SIG-M5 (cell line): ENCODE results near the gene PSD2.

ENCODE experiments used
- DNase-seq: peaks from one replicate; lab custom pipeline; 2025; lab: John Stamatoyannopoulos, UW

The PSD2 gene

DNA sequence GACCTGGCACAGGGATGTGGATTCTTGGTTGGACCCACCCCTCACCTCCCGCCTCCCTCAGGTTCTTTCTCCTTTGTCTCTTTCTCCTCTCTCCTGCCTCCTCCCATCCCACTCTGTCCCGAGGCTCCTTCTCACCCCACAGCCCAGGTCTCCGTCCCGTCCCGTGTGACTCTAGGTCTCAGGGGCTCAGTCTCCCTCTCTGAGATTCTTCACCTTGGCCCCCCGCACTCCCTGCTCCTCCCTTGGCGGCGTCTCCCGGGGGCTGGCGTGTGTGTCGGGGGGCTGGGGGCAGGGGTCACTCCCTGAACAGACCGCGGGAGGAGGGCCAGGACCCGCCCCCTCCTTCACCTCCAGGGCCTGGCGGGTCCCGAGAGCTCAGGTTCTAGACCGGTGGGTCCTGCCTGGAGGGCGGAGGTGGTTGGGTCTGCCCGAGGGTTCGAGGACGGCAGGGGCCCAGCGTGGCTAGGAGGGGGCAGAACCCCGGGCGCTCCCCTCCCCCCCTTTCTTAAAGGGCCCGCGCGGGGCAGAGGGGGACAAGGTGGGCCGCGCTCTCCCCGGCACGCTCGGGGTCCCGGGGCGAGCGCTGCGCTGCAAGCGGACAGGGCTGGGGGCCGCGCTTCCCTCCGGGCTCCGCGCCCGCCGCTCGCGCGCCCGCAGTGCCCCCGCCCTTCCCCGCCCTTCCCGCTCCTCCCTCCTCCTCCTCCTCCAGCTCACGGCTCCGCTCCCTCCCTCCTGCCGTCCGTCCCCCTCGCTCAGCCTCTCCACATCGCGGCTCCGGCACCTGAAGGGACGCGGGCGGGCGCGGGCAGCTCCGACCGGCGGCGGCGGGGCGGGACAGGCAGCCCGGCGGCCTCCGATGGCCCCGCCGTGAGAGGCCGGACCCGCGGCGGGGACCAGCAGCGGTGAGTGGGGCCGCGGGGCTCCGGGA is at the start of gene PSD2:
TSS of gene PSD2 (plus strand) at position 735 of the 928 bp plus-strand sequence. CDS start 13,633 bp downstream, outside the sequence.
- no peak for DNase-seq

DNA sequence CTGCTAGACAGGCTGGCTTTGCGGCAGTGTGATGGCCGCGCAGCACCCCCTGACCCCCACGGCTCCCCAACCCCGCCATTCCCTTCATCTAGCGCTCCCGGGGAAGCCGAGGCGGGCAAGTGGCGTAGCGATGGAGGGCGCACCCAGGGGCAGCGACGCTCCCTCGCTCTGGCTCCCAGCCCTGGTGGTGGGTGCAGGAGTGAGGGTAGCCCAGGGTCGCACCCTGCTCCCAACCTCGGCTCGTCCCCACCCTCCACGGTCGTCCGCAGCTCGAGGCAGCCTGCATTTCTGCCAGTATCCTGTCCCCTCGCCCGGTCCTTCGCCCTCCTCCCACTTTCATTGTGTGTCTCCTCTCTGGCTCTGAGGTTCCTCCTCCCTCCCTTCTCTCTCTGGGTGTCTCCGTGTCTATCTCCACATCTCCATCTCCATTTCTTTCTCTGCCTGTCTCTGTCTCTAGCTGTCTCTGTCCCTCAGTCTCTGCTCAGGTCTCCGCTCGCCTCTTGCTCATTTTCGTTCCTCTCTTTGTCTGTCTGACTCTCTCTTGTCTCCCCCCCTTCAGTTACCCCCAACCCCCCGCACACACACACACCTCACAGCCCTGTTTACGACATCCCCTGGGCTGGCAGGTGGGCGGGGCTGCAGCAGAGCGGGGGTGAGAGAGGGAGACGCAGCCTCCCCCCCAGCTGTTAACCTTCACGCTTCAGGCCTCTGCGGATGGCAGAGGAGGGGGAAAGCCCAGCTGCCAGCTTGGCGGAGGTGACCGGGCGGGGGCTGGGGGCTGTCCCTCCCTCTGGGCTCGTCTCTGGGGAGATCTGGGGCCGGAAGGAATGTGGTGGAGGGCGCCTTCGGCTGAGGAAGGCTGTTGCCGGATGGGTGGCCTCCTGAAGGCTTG is 48.7 kb upstream of the PSD2 start:
- DNase-seq, result no peak

DNA sequence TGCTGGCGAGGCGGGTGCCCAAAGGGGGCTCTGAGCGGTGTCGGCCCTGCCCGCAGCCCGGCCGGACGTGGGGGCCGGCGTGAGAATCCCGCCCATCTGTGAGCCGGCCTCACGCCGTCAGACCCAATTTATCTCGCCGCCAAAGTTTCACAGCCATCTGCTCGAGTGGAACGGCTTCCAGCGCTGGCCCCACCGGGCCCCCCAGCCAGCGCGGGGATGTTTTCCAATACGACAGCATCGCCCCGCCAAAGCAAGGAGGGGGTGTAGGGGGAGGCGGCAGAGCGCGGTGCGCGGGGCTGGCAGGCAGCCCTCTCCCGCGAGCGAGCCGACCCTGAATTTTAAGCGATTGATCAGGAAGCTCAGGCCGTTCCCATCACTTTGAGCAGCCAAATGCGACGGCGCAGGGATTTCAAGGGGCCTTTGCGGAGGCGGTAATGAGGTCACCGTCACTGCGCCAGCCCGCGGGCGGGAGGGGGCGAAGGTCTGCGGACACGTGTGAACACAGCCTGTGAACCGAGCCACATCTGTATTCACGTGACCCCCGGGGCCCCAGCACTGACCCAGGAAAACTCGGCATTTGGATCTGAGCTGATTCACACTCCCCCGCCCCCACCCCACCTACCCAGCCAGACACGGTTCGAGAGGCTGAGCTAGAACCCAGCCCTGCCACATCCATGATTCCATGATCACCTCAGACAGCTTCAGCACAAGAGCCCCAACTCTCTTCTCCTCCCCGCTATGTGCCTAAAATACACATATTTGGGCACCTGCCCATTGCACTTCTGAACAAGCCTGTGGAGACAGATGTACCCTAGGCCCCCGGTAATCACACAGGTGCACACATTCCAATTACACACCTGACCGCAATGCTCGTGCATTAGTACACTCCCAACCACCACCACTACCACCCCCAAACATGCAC is 47.8 kb upstream of the PSD2 start:
- no peak for DNase-seq

- DNase-seq, result no peak
Measured at GRCh38 chr5:139748505-139748826, 47.1 kb upstream of the PSD2 start.

- DNase-seq, result no peak
Measured at GRCh38 chr5:139749242-139749641, 46.4 kb upstream of the PSD2 start.

DNA sequence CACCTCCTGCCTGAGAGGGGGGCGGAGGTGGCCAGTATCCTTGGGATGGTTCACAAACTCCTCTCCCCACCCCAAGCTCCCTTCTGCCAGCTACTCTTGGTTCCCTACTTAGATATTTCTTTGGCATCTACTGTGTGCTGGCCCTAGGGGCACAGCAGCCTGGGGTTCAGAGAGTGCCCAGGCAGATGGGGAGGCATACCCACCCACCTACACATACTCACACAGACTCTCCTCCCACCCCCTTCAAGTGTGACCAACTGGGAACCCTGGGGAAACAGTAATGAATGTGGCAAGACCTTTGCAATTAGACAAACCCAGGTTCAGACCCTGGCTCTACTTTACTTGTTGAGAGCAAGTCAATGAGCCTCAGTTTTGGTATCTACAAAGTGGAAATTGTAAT is 44.4 kb upstream of the PSD2 start:
- DNase-seq, result no peak

- DNase-seq, result no peak
Measured at GRCh38 chr5:139752506-139753473, 42.8 kb upstream of the PSD2 start.

- no peak for DNase-seq
Measured at GRCh38 chr5:139755892-139756671, 39.5 kb upstream of the PSD2 start.

DNA sequence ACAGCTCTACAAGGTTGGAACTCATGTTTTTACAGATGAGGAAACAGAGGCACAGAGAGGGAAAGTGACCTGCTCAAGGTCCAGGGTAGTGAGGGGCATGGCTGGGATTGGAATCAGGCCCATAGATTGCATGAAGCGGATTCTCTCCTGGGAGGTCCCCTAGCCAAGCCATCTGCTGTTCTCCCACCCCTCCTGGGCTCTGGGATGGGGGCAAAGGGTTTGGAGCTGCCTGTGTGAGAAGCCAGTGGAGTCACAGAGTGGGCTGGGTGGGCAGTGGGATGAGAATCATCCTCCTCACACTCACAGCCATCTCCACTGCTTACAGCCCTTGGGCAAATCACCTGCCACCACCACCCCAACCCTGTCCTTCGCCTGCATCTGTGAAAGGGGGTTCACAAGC is 38.6 kb upstream of the PSD2 start:
- DNase-seq, result no peak

DNA sequence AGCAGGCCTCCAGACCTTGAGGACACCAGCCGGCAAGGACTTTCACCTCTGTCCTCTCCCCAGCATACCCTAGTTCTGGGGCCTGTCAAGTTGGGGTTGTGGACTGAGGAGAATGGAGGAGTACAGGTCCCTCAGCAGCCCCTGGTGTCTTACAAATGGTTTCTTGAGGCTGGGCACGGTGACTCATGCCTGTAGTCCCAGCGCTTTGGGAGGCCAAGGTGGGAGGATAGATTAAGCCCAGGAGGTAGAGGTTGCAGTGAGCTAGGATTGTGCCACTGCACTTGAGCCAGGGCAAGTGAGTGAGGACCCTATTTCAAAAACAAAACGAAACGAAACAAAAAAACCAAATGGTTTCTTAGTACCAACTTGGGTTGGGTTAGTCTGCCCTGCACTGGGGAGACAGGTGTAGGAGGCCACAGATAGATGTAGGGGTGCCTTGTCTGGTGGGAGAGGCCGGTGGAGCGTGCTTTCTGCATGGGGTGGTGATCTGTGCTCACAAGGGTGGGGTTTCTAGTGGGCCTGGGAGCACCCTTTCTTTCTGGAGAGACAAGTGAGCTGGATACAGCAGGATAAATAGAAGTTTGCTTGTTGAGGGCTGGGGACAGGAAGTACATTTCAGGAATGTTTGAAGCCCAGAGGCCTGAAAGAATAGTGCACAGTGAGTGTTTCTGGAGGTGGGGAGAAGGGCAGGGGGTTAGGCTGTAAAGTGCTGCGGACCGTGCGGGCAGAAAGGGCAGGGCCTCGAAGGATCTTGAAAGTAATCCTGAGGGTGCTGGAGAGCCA is 37.7 kb upstream of the PSD2 start:
- no peak for DNase-seq

DNA sequence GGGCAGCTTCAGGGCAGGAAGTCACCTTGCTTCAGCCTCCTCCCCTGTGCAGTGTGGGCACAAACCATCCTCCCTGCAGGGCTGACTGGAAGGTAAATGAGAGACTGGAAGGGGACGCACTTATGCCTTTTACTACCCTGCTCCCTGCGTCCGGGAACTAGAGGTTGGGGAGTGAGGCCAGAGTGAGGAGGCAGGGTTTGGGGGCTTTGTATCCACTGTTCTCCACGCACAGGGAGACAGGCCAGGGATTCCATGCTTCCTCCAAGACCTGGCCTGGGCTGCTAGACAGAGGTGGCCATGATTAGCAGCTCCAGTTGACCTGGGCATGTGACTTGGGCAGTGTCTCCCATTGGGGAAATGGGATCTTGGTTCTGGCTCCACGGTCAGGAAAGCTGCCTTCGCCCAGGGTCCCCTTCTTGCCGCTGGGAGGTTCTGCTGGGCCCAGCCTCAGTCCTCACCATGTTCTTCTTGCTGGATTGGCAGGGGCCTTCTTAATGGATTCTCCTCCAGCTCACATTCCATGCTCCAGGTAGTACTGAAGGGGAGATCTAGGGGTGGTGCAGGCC is 37.0 kb upstream of the PSD2 start:
- DNase-seq, result no peak

DNA sequence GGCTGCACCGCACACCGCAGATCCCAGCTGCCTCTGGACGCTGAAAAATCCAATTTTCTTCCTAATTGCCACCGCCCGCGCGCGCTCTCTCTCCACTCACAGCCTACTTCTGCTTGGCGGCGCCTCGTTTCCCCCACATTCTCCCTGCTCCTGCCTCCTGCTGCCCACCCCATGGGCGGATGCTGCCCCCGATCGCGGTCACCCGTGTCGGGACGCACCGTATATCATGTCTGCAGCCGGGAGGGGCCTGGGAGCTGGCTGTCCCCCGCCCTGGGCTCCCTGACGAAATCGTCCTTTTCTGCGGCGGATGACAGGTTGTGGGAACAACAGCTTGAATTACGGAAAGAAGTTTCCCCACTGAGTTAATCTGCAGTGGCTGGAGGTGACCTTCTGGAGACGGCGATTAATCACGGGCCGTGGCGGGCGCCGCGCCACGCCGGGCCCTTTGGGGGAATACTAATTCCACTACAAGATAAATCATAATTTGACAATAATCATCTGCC is 36.3 kb upstream of the PSD2 start:
- DNase-seq, result no peak

DNA sequence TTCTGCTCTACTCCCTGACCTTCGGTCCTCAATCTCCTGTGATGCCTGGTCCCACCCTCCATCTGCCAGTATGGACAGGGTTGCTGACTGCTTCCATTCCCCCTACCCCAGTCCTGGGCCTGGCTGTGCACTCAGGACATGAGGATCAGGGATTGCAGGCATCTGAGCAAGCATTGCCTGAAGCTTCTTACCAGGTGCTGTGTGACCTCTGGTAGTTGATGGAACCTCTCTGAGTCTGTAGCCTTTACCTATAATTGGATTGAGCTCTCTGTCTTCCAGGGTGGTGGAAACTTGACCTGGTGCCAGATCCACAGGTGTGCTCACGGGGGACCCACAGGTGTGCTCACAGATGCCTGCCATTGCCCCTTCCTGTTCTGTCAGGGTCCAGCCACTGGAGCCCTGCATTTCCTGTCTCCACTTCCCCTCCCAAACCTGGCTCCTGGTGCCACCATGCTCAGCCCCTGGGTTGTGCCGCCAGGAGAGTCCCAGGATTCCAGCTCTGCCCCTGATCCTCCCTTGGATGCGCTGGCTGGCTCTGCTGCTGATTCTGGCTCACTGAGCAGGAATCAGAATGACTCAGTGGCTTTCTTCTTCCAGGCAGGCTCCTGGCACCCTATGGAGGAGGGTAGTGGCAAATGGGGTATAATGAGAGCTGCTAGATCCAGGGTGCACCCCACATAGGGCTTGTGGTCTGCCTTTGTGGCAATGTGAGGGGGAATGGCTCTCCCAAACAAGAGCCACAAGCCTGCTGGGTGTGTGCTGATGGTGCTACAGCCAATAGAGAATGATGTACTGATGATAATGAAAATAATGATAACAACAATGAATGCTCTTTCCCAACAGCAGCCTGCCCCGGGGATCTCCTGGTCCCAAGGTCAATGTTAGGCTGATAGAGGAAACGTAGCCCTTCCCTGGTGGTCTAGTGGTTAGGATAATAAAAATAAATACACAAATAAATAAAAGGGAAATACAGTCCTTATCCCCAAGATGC is 35.2 kb upstream of the PSD2 start:
- no peak for DNase-seq

GRCh38 chr5:139761057-139761450 is 34.6 kb upstream of the PSD2 start:
- no peak for DNase-seq

DNA sequence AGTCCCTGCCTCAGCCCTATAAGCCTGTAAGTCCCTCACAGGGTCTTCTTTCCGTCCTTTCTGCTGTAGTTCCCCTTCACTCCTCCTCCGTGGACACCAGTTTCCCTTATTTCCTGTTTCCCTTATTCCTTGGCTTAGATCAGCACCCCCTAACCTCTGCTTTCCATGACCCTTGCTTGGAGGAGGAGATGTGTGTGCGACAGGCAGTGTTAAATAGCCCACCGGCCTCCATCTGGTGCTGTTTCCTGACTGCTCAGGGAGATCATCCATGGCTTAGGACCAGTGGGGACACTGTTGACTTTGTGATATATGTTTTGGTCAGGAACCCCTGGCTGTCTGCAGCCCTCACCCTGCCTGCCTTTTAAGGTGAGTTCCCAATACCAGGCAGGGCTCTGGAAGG is 34.1 kb upstream of the PSD2 start:
- no peak for DNase-seq

- no peak for DNase-seq
Measured at GRCh38 chr5:139762615-139763170, 32.9 kb upstream of the PSD2 start.
